Ramos (cell line): ENCODE data around the gene CCNB2.
"Not testable (repeated sequence)": the region's sequence is repeated elsewhere in the genome, so short reads cannot be mapped to it uniquely, and the experiment has no call there.

Experiments used
- in situ Hi-C: fragments of 300-500 bp; cut with MboI; formaldehyde crosslinking; loops from one replicate; pipeline ENCODE4 v1.14.3; 2022; ENCODE audit warnings: low sequenced_read_pairs; ENCODE audit not compliant: unreplicated experiment

CCNB2 gene

DNA sequence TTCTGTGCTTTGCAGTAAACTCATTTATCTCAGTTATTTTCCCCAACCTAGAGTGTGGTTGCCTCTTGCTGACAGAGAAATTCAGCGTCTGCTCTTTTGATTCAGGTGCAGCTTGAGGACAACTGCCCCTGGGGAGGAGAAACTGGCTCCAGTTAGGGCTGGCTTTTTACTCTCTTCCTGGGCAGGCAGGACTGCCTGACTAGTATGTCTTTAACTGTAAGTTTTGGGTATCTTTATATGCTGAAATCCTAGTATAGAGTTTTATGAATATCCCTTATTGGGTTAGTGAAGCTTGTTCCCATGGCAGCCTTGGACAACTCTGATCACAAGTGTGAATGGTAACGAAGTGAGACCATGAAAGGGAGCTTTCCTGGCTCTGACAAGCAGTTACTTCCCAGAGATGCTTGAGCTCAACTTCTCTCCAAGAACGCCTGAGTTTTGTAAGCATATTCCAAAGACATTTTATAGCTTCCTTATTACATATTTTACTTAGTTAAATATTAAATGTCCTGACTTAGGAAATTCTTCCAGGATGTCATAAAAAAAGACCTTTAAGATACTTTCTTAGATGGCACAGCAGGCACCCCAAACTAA lies 27.1 kb downstream of the CCNB2 start:
- in situ Hi-C loops: no loop called here

- in situ Hi-C loops: no loop called here
These were observed 29.0 kb downstream of the CCNB2 start for GRCh38 chr15:59133929-59134427.

DNA sequence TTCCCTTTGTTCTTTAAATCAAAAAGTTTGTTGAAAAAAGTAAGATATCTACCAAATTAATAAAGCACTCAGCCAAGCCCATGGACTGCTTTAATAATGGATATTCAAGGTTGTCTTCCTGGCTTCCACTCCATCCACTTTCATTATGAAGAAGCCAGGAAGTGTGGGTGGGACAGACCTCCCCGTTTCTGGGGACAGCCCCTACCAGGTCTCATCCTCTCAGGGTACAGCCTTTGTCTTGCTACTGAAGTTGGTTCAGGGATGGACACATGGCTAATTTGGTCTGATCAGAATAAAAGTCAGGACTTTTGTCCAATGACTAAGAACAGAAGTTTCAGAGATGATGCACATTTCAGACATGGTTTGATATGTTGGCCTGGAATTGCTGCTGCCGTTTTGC lies 32.6 kb downstream of the CCNB2 start:
- in situ Hi-C loops: no loop called here

DNA sequence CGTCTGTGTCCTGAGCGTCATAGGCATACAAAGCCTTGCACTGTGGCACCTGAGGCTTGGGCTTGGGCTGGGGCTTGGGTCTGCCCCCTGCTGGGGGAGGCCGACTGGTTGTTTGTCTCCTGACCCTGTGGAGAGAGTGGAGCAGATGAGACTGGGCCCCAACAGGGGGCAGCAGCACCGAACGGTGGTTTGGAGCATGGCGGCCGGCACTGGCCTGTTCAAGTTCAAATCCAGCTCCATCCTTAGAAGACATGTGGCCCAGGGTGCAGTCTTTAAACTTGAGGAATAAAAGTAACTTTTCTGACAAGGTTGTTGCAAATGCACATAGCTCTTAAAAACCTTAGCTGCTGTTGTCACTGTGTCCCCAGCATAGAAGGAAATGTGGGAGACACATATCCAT lies 33.3 kb downstream of the CCNB2 start:
- in situ Hi-C loops: no loop called here

GRCh38 chr15:59140422-59141226 lies 35.7 kb downstream of the CCNB2 start:
- in situ Hi-C loops: no loop called here

GRCh38 chr15:59143281-59143680 lies 38.3 kb downstream of the CCNB2 start:
- in situ Hi-C loops: no loop called here

DNA sequence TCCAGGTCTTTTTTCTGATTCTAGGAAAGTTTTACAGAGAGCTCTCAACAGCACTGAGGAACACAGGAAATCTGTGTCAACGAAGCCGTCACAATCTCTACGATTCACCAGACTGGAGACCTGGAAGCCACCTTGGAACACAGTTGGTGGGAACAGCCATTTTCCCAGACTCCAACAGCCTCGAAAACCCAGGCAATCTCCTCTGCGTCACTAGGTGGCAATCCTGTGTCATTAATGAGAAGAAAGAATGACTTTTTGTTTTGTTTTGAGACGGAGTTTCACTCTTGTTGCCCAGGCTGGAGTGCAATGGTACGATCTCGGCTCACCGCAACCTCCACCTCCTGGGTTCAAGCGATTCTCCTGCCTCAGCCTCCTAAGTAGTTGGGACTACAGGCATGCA lies 39.6 kb downstream of the CCNB2 start:
- in situ Hi-C loops: not testable (repeated sequence)

DNA sequence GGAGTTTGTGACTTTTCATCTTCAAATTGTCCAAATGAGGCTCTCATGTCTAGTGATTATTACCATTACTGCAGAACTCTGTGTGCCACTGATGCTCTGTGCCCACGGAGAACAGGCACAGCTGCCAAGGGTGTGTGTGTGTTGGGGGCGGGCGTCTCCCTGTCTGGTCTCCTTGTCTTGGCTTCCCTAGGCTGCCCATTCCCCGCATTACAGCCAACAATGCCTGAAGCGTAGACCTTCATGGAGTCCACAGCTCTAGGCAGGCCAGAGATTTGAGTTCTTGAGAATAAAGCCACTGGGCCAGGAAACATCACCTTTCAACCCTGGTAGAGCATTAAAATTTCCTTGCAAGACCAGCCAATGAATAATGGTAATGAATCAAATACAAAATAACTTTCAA lies 42.7 kb downstream of the CCNB2 start:
- in situ Hi-C loops: no loop called here

GRCh38 chr15:59148153-59148833 lies 43.3 kb downstream of the CCNB2 start:
- in situ Hi-C loops: no loop called here

DNA sequence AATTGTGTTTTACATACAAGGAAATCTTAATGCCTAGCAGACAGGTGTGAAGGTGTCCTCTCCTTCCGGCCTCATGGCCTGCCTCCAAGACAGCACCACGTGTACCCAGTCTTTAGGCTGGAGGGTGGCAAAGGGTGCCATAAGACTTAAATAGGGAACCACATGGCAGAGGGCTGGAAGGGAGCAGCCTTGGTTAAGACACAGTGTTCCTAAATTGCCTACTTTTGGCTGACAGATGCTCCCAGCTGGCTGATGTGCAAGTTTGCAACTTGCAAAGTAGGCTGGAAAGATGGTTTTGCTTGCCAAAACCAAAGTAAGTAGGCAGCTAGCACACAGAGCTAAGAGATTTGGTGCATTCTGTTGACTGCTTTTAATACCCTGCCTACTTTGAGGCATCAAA lies 45.2 kb downstream of the CCNB2 start:
- in situ Hi-C loops: no loop called here

DNA sequence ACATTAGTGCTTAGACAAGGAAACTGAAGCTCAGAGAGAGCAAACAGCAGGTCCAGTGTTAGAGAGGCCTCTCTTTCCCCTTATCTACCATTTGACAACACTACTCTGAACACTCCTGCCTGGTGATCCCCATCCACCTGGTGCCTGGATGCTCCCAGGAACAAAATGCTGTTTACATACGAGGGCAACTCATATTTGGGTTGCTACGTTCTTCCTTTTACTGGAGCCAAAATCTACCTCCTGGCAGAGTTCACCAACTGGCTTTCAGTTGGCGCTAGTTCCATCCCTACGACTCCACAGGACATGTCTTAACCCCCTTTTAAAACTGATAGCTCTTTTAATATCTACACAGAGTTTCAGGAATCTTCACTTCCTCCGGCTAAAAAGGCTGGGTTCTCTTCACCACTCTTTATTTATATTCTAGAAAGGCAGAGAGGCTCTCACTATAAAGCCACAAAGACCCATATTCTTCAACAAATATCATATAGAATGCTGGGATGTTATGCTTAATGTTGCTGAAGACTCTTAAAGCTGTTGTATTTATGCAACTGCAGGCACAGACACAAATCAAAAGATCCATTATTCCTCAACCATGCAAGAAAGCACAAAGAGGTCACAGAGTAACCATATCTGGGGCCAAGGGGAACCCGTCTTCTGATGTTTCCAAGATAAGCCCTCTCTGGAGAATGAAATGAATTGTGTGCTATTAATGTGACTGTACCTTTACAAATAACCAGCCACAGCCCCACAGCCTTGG lies 47.9 kb downstream of the CCNB2 start:
- in situ Hi-C loops: no loop called here

DNA sequence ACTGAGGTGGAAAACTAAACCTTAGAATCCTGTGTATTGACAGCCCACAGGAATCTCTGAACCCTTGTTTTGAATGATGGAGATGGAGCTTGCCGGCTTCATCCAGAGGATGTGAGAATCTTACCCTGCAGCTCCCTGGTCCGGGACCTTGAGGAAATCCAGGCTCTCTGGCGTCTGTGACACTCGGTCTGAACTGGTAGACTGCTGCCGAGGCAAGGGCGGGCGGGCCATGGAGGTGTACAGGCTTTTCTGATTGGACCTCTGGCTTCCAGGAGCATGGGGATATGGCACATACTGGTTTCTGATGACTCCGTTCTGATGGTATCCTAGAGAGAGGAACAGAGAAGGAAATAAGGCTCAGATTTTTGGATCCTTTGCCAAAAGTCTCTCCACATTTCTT lies 48.5 kb downstream of the CCNB2 start:
- in situ Hi-C loops: no loop called here

DNA sequence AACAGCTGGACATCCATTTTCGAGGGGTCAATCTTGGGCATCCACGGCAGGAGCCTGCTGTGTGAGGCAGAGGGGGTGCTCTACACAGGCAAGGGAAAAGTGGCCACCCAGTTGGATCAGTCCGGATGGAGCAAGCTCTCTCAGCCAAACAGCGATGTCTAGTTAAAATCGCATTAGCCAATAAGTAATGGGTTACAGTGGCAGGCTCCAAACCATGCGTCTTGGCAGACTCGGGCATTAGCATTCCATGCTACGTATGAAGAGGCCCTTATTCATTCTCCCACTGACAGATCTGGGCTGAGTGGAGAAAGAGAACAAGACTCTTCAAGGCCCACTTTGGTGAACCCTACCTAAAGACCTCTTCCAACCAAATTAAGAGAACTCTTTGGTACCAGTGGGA lies 49.3 kb downstream of the CCNB2 start:
- in situ Hi-C loops: no loop called here

DNA sequence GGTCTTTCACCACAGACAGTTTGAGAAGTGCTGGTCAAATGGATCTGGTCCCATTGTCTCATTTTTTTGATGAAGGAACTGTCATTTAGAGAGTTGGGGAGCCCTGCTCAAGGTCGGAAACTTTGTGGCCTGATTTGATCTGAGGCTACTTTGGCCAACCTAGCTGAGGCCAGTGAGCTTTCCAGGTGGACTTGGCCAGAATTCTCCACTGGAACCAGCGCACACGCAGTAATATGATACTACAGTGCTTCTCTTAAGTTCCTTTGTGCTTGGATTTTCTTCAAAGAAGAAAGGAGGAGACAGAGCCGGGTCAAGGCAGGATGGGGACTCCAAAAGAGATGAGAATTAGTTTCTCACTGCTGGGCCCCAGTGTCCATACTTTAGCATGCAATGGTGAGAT lies 50.5 kb downstream of the CCNB2 start:
- in situ Hi-C loops: no loop called here

GRCh38 chr15:59157396-59157795 lies 52.5 kb downstream of the CCNB2 start:
- in situ Hi-C loops: no loop called here

DNA sequence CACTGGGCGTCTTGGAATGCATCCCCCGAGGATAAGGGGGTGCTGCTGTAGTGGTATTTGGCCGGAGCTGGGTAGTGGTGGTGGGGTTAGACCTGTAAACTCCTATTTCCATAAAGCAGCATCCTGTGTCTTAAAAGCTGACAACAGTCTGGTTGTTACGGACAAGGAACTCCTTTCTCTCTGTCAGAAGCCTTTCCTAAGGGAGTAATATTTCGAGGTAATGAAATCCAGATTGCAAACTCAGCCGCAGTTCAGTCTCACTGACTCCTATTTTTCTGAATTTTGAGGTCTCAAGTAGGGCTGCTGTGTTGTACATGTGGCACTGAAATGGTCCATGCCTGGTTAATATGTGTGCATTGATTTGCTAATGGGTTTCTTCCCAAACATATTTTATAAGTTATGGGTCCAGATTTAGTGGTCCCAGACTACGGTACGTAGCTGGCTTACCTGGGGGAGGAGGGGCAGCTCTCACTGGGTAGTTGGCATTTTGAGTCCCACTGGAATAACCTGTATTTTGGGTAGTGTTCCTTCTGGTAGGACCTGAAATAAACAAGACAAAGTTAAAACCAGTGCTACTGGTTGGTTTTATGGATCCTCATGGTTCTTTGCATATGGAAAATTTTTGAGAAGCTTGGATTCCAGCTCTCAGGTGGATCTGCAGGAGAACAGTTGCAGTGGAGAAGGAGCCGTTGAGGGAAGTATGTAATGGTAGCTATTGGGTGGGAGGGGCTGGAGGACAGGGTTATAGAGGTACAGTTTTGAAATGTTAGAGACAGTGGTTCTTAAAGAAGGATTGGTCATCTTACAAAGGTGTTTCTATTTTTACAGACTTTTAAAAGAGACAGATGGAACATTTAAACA lies 53.1 kb downstream of the CCNB2 start:
- in situ Hi-C loops: no loop called here

DNA sequence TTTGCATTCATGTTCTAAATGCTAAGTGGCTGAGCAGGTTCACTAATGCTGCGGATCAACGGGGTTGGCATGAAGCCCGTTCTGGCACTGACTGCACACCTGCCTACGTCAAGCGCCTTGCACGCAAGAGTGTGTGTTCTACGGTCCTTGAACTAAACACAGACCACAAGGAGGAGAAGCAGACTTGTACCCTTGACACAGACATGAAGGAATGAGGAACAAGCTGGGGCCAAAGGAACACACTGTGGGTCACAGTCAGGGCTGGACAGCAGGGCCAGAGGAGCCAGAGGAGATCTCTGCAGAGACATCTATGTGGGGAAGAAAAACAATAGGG lies 53.7 kb downstream of the CCNB2 start:
- in situ Hi-C loops: no loop called here

DNA sequence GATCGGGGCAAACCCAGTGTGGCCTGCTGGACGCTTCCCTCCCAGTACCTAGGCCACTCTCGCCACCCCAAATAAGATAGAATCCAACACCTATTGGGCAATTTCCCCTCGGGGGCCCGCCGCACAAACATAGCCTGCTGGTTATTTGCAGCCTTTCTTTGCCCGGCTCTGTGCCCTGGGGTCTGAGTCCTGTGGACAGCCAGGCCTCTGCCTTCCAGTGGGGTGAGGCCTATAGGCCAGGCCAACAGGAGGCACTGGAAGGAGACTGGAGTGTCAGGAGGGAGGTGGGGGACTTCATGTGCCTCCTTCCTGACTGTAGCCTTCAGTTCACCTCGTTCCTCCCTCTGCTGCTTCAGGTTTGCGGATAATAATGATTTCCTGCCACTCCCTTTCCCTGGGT lies 54.3 kb downstream of the CCNB2 start:
- in situ Hi-C loops: no loop called here

- in situ Hi-C loops: no loop called here
These were observed 56.1 kb downstream of the CCNB2 start for GRCh38 chr15:59160880-59161593.
